Trophoblast cell (in vitro differentiated cells and primary cell): Measurements from ENCODE around the gene KIFAP3.

Experiments
- DNase-seq, 2 donors: peaks; one replicate each; pipeline ENCODE4 v3.0.0-alpha.2; 2016
- H2AFZ ChIP-seq: 2 replicates; pipeline ENCODE4 v1.6.1; 2013; ENCODE audit warnings: low read length, moderate library complexity, mild to moderate bottlenecking; ENCODE audit not compliant: insufficient read depth, poor library complexity
- H2AK5ac ChIP-seq: 2 replicates; pipeline ENCODE4 v1.6.1; 2013; ENCODE audit warnings: mild to moderate bottlenecking, low read length
- H2BK120ac ChIP-seq: 2 replicates; pipeline ENCODE4 v1.6.1; 2013; ENCODE audit warnings: low read length, mild to moderate bottlenecking, moderate library complexity; ENCODE audit not compliant: insufficient read depth, poor library complexity
- H2BK12ac ChIP-seq: 2 replicates; pipeline ENCODE4 v1.6.1; 2013; ENCODE audit warnings: mild to moderate bottlenecking, low read length, moderate library complexity
- H2BK5ac ChIP-seq: 2 replicates; pipeline ENCODE4 v1.6.1; 2013; ENCODE audit warnings: low read length, low read depth, moderate library complexity, mild to moderate bottlenecking; ENCODE audit not compliant: poor library complexity
- H3K14ac ChIP-seq: 2 replicates; pipeline ENCODE4 v1.6.1; 2013; ENCODE audit warnings: mild to moderate bottlenecking, low read length
- H3K18ac ChIP-seq: 2 replicates; pipeline ENCODE4 v1.6.1; 2013; ENCODE audit warnings: mild to moderate bottlenecking, low read length
- H3K23ac ChIP-seq: 2 replicates; pipeline ENCODE4 v1.6.1; 2013; ENCODE audit warnings: low read length
- H3K27ac ChIP-seq: 2 replicates; pipeline ENCODE4 v1.5.1; 2013; ENCODE audit warnings: low read depth, mild to moderate bottlenecking, inconsistent platforms, low read length, moderate library complexity
- H3K27me3 ChIP-seq: 2 replicates; pipeline ENCODE4 v1.6.1; 2013; ENCODE audit warnings: inconsistent platforms, mild to moderate bottlenecking, low read length, moderate library complexity; ENCODE audit not compliant: insufficient read depth
- H3K36me3 ChIP-seq, 2 experiments: 1 replicate in 1 of 2; 2 replicates in 1 of 2; pipeline ENCODE4 v1.6.1; 2013; ENCODE audit warnings: low read length in 2 of 2, mild to moderate bottlenecking in 2 of 2, moderate library complexity in 1 of 2; ENCODE audit not compliant: insufficient read depth in 2 of 2, control insufficient read depth in 1 of 2
- H3K4ac ChIP-seq: 2 replicates; pipeline ENCODE4 v1.6.1; 2013; ENCODE audit warnings: low read depth, mild to moderate bottlenecking, low read length, moderate library complexity
- H3K4me1 ChIP-seq, 2 experiments: 1 replicate in 1 of 2; 2 replicates in 1 of 2; pipeline ENCODE4 v1.6.1; 2013; ENCODE audit warnings: low read length in 2 of 2, mild to moderate bottlenecking in 2 of 2, moderate library complexity in 1 of 2; ENCODE audit not compliant: insufficient read depth in 2 of 2, control insufficient read depth in 1 of 2
- H3K4me2 ChIP-seq: 2 replicates; pipeline ENCODE4 v1.6.1; 2013; ENCODE audit warnings: inconsistent platforms, mild to moderate bottlenecking, low read length, moderate library complexity
- H3K4me3 ChIP-seq: 2 replicates; pipeline ENCODE4 v1.5.1; 2013; ENCODE audit warnings: mild to moderate bottlenecking, low read depth, low read length, inconsistent platforms
- H3K79me1 ChIP-seq: one replicate; pipeline ENCODE4 v1.6.1; 2013; ENCODE audit warnings: low read length
- H3K79me2 ChIP-seq: 2 replicates; pipeline ENCODE4 v1.6.1; 2013; ENCODE audit warnings: low read length, mild to moderate bottlenecking; ENCODE audit not compliant: control insufficient read depth, insufficient read depth, poor library complexity
- H3K9ac ChIP-seq: 2 replicates; pipeline ENCODE4 v1.6.1; 2013; ENCODE audit warnings: mild to moderate bottlenecking, low read length
- H3K9me3 ChIP-seq: 2 replicates; pipeline ENCODE4 v1.6.1; 2013; ENCODE audit warnings: low read depth, mild to moderate bottlenecking, control low read depth, inconsistent platforms, low read length; ENCODE audit not compliant: insufficient read depth
- H4K12ac ChIP-seq: 2 replicates; pipeline ENCODE4 v1.6.1; 2013; ENCODE audit warnings: low read depth, mild to moderate bottlenecking, low read length, moderate library complexity
- H4K8ac ChIP-seq: 2 replicates; pipeline ENCODE4 v1.6.1; 2013; ENCODE audit warnings: low read depth, mild to moderate bottlenecking, low read length, moderate library complexity
- H4K91ac ChIP-seq: one replicate; pipeline ENCODE4 v1.6.1; 2013; ENCODE audit warnings: low read depth, mild to moderate bottlenecking, low read length, moderate library complexity
- WGBS: extraction: QIAGEN DNeasy Blood & Tissue Kit; methylation state at CpG from one replicate; pipeline ENCODE4 v1.1.7; 2013; ENCODE audit warnings: missing lambda C conversion rate; ENCODE audit not compliant: insufficient read length, insufficient coverage; ENCODE audit errors: extremely low coverage; 5-methylcytosine and 5-hydroxymethylcytosine counted together

The KIFAP3 gene

DNA sequence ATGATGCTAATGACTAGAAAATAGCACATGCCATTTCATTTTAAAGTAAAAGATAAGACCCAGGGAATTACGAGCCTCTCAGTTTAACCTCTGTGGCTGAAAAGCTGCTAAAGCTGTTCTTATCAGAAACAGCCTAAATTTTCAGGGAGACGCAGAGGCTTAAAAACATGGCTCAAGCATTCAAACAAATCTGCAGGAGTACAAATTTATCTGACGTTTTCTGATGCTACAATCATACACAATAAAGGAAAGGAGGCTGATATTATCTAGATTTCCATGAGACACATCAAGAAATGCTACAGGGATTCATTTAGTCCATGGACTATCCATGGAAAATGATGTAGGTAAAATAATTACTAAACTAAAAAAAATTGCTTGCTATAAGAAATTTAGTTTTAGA lies 115.5 kb downstream of the KIFAP3 start:
- Histone ChIP-seq H3K27ac (no peak overlapping the region), H2AK5ac (no peak overlapping the region), H3K18ac (no peak overlapping the region), H3K27me3 (no peaks in the 10 kb centered on the region), H3K4me2 (no peak overlapping the region), H2BK5ac (no peak overlapping the region), H3K14ac (no peak overlapping the region), H4K12ac (no peak overlapping the region), H2BK12ac (no peak overlapping the region), H3K36me3 (peaks cover 5% of the 10 kb centered on the region in 2 experiments), H3K79me1 (peaks cover 3% of the 10 kb centered on the region), H3K79me2 (no peaks in the 10 kb centered on the region), H3K9ac (no peak overlapping the region), H4K8ac (no peak overlapping the region), H3K4me3 (no peak overlapping the region), H4K91ac (no peak overlapping the region), H3K4me1 (no peaks in the 10 kb centered on the region), H3K9me3 (no peaks in the 10 kb centered on the region), H3K4ac (no peak overlapping the region), H2BK120ac (no peak overlapping the region), H2AFZ (no peak overlapping the region), H3K23ac (no peak overlapping the region)
- WGBS = no CpG with 5 or more reads among the region's 3 CpGs
- no peak for DNase-seq

GRCh38 chr1:169957884-169958283 lies 116.6 kb downstream of the KIFAP3 start:
- Histone ChIP-seq H3K27ac (no peak overlapping the region), H3K18ac (no peak overlapping the region), H3K4me1 (no peaks in the 10 kb centered on the region), H3K79me1 (peaks cover 1% of the 10 kb centered on the region), H4K8ac (no peak overlapping the region), H3K27me3 (no peaks in the 10 kb centered on the region), H2AK5ac (peak overlapping the region; percentile 29), H3K4me3 (no peak overlapping the region), H3K9ac (no peak overlapping the region), H4K91ac (peak overlapping the region; percentile 37), H3K4ac (no peak overlapping the region), H2BK5ac (no peak overlapping the region), H3K9me3 (no peaks in the 10 kb centered on the region), H3K79me2 (no peaks in the 10 kb centered on the region), H3K23ac (no peak overlapping the region), H3K4me2 (no peak overlapping the region), H2BK120ac (peak overlapping the region; percentile 22), H2BK12ac (peak overlapping the region; percentile 40), H2AFZ (no peak overlapping the region), H3K36me3 (peaks cover 2 to 5% of the 10 kb centered on the region in 2 experiments), H3K14ac (no peak overlapping the region), H4K12ac (no peak overlapping the region)
- no peak for DNase-seq
- WGBS = no CpG with 5 or more reads among the region's 3 CpGs

GRCh38 chr1:169951108-169951507 lies 123.4 kb downstream of the KIFAP3 start:
- no peak overlapping the region for H2BK120ac ChIP-seq
- no peak overlapping the region for H2BK5ac ChIP-seq
- no peak overlapping the region for H2AFZ ChIP-seq
- H3K9ac ChIP-seq = no peak overlapping the region
- H2BK12ac ChIP-seq = no peak overlapping the region
- H3K4ac ChIP-seq = no peak overlapping the region
- no peaks in the 10 kb centered on the region for H3K9me3 ChIP-seq
- H4K12ac ChIP-seq = no peak overlapping the region
- H3K4me2 ChIP-seq = no peak overlapping the region
- no peaks in the 10 kb centered on the region for H3K36me3 ChIP-seq
- H3K14ac ChIP-seq = no peak overlapping the region
- no peak overlapping the region for H4K8ac ChIP-seq
- no peak overlapping the region for H3K4me3 ChIP-seq
- DNase-seq = no peak
- H3K79me1 ChIP-seq = no peaks in the 10 kb centered on the region
- no CpG with 5 or more reads among the region's 1 CpG for WGBS
- H3K4me1 ChIP-seq = no peaks in the 10 kb centered on the region
- no peak overlapping the region for H3K27ac ChIP-seq
- no peak overlapping the region for H3K23ac ChIP-seq
- H4K91ac ChIP-seq = no peak overlapping the region
- H3K27me3 ChIP-seq = no peaks in the 10 kb centered on the region
- no peak overlapping the region for H3K18ac ChIP-seq
- no peak overlapping the region for H2AK5ac ChIP-seq
- no peaks in the 10 kb centered on the region for H3K79me2 ChIP-seq

DNA sequence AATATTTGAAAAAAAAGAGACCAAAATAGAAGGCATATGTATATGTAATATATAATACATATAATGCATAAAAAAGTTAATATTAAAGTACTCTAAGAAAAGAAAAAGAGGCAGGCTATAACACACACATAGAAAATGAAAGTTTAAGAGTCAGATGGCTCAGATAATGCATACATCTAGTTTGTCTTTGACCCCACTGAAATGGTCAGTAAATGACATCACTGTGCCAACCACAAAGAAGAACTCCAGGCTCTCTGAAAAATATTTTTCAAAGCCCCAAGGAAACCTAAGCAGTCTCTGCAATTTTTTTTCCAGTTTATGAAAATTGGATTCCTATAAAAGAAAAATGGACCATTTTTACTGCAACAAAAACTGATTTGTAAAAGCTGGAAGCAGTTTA lies 125.4 kb downstream of the KIFAP3 start:
- H4K91ac ChIP-seq = no peak overlapping the region
- H3K4me1 ChIP-seq = peaks cover under 1 to 4% of the 10 kb centered on the region in 2 experiments
- no peak overlapping the region for H3K27ac ChIP-seq
- H2BK5ac ChIP-seq = no peak overlapping the region
- no peak overlapping the region for H3K14ac ChIP-seq
- H3K18ac ChIP-seq = no peak overlapping the region
- peaks cover 1% of the 10 kb centered on the region for H3K9me3 ChIP-seq
- no peak overlapping the region for H2AK5ac ChIP-seq
- no peak for DNase-seq
- H3K4me2 ChIP-seq = no peak overlapping the region
- H3K4ac ChIP-seq = no peak overlapping the region
- H3K9ac ChIP-seq = no peak overlapping the region
- H3K79me2 ChIP-seq = peaks cover 3% of the 10 kb centered on the region
- H3K27me3 ChIP-seq = no peaks in the 10 kb centered on the region
- peaks cover 7 to 8% of the 10 kb centered on the region in 2 experiments for H3K36me3 ChIP-seq
- no peak overlapping the region for H4K12ac ChIP-seq
- H3K79me1 ChIP-seq = peaks cover 12% of the 10 kb centered on the region
- no peak overlapping the region for H2BK12ac ChIP-seq
- no peak overlapping the region for H3K23ac ChIP-seq
- H2BK120ac ChIP-seq = no peak overlapping the region
- H3K4me3 ChIP-seq = no peak overlapping the region
- no peak overlapping the region for H4K8ac ChIP-seq
- no peak overlapping the region for H2AFZ ChIP-seq
